Central memory CD8-positive, alpha-beta T cell (primary cell): ENCODE data around the gene EIF5.

ENCODE experiments used
- ATAC-seq: fragments of 150-1000 bp; cut with Tn5 transposase; replicated peaks from 2 replicates; pipeline ENCODE4 v1.10.0; 2022; ENCODE audit warnings: mild to moderate bottlenecking, moderate FRiP score, moderate number of reproducible peaks; ENCODE audit not compliant: poor library complexity, severe bottlenecking; ENCODE audit errors: extremely low read depth
- DNase-seq, 2 donors: peaks; one replicate each; pipeline ENCODE4 v3.0.0; 2021; ENCODE audit warnings: low spot score in 2 of 2
- H3K27ac Mint-ChIP-seq: one replicate; pipeline ENCODE4 v1.8.0; 2022; ENCODE audit warnings: low read depth, mild to moderate bottlenecking, moderate library complexity, mixed read lengths
- H3K27me3 Mint-ChIP-seq: one replicate; pipeline ENCODE4 v1.8.0; 2022; ENCODE audit warnings: mixed read lengths
- H3K36me3 Mint-ChIP-seq: one replicate; pipeline ENCODE4 v1.8.0; 2022; ENCODE audit warnings: mild to moderate bottlenecking, moderate library complexity, mixed read lengths; ENCODE audit not compliant: insufficient read depth
- H3K4me1 Mint-ChIP-seq: one replicate; pipeline ENCODE4 v1.8.0; 2022; ENCODE audit warnings: mixed read lengths
- H3K4me3 Mint-ChIP-seq: one replicate; pipeline ENCODE4 v1.8.0; 2022; ENCODE audit warnings: mild to moderate bottlenecking, moderate library complexity, mixed read lengths
- H3K9me3 Mint-ChIP-seq: one replicate; pipeline ENCODE4 v1.8.0; 2022; ENCODE audit warnings: mixed read lengths

Gene EIF5

DNA sequence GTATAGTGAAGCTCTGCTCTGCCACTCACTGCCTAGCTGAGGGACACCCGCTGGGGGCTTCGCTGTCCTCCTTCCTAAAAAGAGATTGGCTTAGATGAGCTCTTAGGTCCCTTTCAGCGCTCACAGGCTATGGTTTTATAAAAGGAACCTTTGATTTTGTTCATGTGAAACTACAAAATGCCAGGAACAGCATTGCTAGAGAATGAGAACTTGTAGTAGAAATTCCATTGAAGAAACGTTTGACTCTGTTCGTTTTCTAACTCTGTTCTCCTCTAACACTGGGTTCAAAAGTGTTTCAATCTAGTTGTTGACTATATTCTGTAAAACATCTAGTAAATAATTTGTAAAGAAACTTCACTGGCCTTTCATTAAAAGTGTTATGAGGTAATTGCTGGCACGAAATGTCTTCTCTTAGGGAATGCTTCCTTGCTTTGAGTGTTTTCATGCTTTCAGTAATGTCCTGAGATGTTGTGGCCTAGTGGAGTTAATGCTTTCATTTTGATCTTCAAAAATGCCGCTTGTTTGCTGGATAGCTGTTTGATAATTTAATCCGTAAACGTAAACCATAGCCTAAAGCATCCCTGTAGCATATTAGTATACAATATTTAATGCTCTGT, 52.8 kb downstream of the EIF5 start:
- Mint-ChIP-seq H3K4me1 (peaks cover 41% of the 10 kb centered on the region), H3K27me3 (no peaks in the 10 kb centered on the region), H3K4me3 (peak overlapping the region; percentile 95), H3K36me3 (peaks cover 14% of the 10 kb centered on the region), H3K27ac (peak overlapping the region; percentile 59), H3K9me3 (no peaks in the 10 kb centered on the region)
- ATAC-seq (no peak), DNase-seq (no peak)

DNA sequence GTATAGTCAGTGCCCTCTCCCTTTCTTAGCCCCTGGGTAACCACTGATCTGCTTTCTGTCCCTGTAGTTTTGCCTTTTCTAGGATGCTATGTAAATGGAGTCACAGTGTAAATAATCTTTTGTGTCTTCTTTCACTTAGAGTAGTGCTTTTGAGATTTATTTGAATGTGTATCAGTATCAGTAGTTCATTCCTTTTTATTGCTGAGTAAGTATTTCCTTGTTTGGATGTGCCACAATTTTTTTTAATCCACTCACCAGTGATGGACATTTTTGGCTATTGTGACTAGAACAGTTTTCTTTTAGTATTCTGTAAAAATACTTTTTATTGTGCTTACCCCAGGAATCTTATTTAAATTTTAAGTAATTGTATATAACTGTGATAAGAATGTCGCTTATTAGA, 54.6 kb downstream of the EIF5 start:
- DNase-seq, result no peak
- H3K9me3 Mint-ChIP-seq, result no peaks in the 10 kb centered on the region
- peaks cover 37% of the 10 kb centered on the region for H3K4me1 Mint-ChIP-seq
- peaks cover 14% of the 10 kb centered on the region for H3K36me3 Mint-ChIP-seq
- peak overlapping the region; percentile 22 for H3K27ac Mint-ChIP-seq
- H3K4me3 Mint-ChIP-seq, result peak overlapping the region; percentile 95
- no peak for ATAC-seq
- H3K27me3 Mint-ChIP-seq, result no peaks in the 10 kb centered on the region

DNA sequence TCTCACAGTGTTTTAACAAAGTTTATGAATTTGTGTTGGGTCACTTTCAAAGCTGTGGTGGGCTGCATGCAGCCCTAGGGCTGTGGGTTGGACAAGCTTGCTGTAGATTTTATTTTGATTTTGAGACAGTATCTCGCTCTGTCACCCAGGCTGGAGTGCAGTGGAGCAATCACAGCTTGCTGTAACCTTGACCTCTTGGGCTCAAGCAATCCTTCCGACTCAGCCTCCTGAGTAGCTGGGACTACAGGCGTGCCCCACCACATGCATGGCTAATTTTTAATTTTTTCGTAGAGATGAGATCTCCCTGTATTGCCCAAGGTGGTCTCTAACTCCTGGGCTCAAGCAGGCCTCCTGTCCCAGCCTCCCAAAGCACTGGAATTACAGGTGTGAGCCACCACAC, 56.6 kb downstream of the EIF5 start:
- H3K9me3 Mint-ChIP-seq, result no peaks in the 10 kb centered on the region
- no peak for ATAC-seq
- peaks cover 10% of the 10 kb centered on the region for H3K36me3 Mint-ChIP-seq
- no peak for DNase-seq
- no peaks in the 10 kb centered on the region for H3K27me3 Mint-ChIP-seq
- no peak overlapping the region for H3K4me3 Mint-ChIP-seq
- peaks cover 51% of the 10 kb centered on the region for H3K4me1 Mint-ChIP-seq
- H3K27ac Mint-ChIP-seq, result no peak overlapping the region

DNA sequence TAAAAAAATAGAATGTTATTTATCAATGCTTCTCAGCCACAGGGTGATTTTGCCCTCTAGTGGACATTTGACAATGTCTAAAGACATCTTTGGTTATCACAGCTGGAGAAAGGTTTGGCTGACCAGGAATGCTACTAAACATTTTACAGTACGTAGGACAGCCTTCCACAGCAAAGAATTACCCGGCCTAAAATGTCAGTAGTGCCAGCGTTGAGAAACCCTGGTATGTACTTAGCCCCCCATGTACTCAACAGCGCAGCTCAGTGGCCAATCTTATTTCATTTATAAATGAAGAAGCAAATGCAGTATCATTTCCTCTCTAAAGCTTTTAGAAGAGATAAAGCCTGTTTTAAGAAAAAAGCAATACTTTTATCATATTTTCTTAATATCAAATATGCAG, 57.0 kb downstream of the EIF5 start:
- Mint-ChIP-seq H3K36me3 (peaks cover 7% of the 10 kb centered on the region), H3K4me3 (no peak overlapping the region), H3K9me3 (no peaks in the 10 kb centered on the region), H3K4me1 (peaks cover 54% of the 10 kb centered on the region), H3K27ac (no peak overlapping the region), H3K27me3 (no peaks in the 10 kb centered on the region)
- peak in 1 of 2 donors; percentile 39 for DNase-seq
- peak; percentile 67 for ATAC-seq

DNA sequence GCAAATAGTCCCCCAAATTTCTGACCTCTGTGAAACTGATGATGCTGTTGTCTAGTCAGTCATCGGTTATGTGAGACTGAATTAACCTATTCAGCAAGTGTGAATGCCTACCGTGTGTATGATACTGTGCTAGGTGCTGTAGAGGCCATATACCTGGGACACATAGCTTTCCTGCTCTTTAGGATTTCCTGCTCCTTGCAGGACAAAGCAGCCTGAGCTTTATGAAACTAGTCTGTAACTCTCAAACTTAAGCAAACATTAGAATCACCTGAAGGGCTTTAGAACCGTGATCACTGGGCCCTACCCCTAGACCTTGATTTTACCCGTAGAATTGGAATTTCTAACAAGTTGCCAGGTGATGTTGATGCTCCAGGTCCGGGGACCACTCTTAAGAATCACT, 58.1 kb downstream of the EIF5 start:
- no peaks in the 10 kb centered on the region for H3K9me3 Mint-ChIP-seq
- H3K27ac Mint-ChIP-seq, result no peak overlapping the region
- DNase-seq (no peak), ATAC-seq (no peak)
- H3K4me3 Mint-ChIP-seq, result no peak overlapping the region
- peaks cover 5% of the 10 kb centered on the region for H3K36me3 Mint-ChIP-seq
- H3K27me3 Mint-ChIP-seq, result no peaks in the 10 kb centered on the region
- H3K4me1 Mint-ChIP-seq, result peaks cover 54% of the 10 kb centered on the region

DNA sequence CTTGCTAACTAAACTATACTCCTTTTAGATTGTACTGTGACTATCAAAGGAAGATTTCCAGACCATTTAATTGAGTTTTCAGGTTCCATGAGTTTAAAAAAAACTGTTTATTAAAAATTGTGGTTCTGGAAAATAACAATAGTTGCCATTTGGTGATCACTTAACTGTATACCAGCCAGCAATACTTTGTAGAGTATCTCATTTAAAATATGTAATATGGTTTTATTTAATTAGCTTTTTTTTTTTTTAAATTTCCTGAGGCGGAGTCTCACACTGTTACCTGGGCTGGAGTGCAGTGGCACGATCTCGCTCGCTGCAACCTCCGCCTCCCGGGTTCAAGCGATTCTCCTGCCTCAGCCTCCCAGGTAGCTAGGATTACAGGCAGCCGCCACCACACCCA, 58.5 kb downstream of the EIF5 start:
- Mint-ChIP-seq H3K36me3 (peaks cover 5% of the 10 kb centered on the region), H3K27ac (no peak overlapping the region), H3K9me3 (no peaks in the 10 kb centered on the region), H3K27me3 (no peaks in the 10 kb centered on the region), H3K4me3 (no peak overlapping the region), H3K4me1 (peaks cover 54% of the 10 kb centered on the region)
- DNase-seq (no peak), ATAC-seq (no peak)

DNA sequence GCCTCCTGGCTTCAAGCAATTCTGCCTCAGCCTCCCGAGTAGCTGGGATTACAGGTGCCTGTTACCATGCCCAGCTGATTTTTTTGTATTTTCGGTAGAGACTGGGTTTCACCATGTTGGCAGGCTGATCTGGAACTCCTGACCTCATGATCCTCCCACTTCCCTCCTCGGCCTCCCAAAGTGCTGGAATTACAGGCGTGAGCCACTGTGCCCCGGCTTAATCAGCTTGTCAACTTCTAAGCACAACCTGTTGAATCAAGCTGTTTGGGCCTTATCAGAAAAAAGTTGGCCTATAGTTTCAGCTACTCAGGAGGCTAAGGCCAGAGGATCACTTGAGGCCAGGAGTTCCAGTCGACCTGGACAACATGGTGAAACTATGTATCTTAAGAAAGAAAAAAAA, 59.0 kb downstream of the EIF5 start:
- H3K27ac Mint-ChIP-seq, result no peak overlapping the region
- no peak for DNase-seq
- H3K9me3 Mint-ChIP-seq, result no peaks in the 10 kb centered on the region
- H3K27me3 Mint-ChIP-seq, result no peaks in the 10 kb centered on the region
- no peak overlapping the region for H3K4me3 Mint-ChIP-seq
- peaks cover 4% of the 10 kb centered on the region for H3K36me3 Mint-ChIP-seq
- H3K4me1 Mint-ChIP-seq, result peaks cover 54% of the 10 kb centered on the region
- no peak for ATAC-seq

DNA sequence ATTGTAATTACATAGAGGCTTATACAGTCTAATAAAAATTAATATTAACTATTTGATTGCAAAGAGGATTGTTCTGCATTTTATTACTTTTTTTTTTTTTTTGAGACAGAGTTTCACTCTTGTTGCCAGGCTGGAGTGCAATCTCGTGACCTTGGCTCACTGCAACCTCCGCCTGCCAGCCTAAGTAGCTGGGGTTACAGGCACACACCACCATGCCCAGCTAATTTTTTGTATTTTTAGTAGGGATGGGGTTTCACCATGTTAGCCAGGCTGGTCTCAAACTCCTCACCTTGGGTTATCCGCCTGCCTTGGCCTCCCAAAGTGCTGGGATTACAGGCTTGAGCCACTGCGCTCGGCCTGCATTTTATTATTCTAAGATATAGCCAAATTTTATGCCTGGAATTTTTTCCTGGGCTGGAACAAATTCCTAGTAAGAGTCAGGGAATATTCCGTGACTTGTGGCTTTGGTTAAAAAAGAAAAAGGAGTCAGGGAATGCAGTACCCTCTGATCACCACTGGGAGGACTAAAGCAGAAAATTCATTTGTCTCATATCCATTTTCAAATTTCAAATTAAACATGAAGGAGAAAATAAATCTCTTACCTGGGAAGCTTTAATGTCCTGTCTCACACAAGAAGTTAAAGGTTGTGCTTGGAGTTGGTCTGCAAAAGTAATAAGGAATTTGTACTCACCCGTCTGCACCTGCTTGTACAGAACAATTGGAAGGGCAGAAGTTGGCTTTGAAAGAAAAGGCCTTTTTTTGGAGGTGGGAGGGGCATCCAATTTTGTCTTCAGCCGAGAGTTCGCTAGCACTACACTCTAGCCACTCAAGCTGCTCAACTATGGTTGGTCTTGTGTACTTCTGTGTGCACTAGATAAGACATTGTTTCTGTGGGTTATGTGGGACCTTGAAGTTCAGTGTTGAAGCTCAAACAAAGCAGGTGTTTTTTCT, 59.9 kb downstream of the EIF5 start:
- H3K4me1 Mint-ChIP-seq, result peaks cover 52% of the 10 kb centered on the region
- no peak overlapping the region for H3K4me3 Mint-ChIP-seq
- ATAC-seq (no peak), DNase-seq (no peak)
- H3K9me3 Mint-ChIP-seq, result no peaks in the 10 kb centered on the region
- peaks cover 7% of the 10 kb centered on the region for H3K36me3 Mint-ChIP-seq
- no peak overlapping the region for H3K27ac Mint-ChIP-seq
- no peaks in the 10 kb centered on the region for H3K27me3 Mint-ChIP-seq
